GM12875 (cell line): ENCODE measurements around the gene NRXN2.

Experiments
- H3K4me3 ChIP-seq: one replicate; pipeline ENCODE4 v1.5.1; 2011; ENCODE audit warnings: low read depth, low read length, control low read depth
- CTCF ChIP-seq: IDR thresholded peaks from 2 replicates; pipeline ENCODE4 v1.5.1; 2011; ENCODE audit warnings: low read depth, mild to moderate bottlenecking, control low read depth, inconsistent platforms, low read length, moderate library complexity, borderline replicate concordance; ENCODE audit not compliant: insufficient read depth

The NRXN2 gene

GRCh38 chr11:64719406-64719805 lies 3.6 kb downstream of the NRXN2 start:
- TF ChIP-seq CTCF = no peak
- no peak overlapping the region for H3K4me3 ChIP-seq

DNA sequence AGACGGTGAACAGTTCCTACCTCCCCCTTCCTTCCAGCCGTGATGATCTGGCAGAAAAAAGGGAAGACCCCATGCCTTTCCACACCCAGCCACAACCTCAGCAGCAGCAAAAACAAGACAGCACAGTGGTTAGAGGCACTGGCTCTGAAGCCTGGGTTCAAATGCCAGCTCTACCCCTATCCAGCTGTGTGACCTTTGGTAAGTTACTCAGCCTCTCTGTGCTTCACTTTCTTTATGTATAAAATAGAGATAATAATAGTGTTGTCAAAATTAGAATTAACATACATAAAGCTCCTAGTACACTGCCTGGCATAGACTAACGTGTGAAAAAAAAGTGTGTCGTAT lies 4.2 kb downstream of the NRXN2 start:
- no peak overlapping the region for H3K4me3 ChIP-seq
- TF ChIP-seq CTCF = no peak

- no peak overlapping the region for H3K4me3 ChIP-seq
- TF ChIP-seq CTCF = no peak
Measured at GRCh38 chr11:64718084-64718779, 4.8 kb downstream of the NRXN2 start.

- no peak overlapping the region for H3K4me3 ChIP-seq
- no peak for TF ChIP-seq CTCF
Measured at GRCh38 chr11:64717268-64717578, 5.8 kb downstream of the NRXN2 start.

DNA sequence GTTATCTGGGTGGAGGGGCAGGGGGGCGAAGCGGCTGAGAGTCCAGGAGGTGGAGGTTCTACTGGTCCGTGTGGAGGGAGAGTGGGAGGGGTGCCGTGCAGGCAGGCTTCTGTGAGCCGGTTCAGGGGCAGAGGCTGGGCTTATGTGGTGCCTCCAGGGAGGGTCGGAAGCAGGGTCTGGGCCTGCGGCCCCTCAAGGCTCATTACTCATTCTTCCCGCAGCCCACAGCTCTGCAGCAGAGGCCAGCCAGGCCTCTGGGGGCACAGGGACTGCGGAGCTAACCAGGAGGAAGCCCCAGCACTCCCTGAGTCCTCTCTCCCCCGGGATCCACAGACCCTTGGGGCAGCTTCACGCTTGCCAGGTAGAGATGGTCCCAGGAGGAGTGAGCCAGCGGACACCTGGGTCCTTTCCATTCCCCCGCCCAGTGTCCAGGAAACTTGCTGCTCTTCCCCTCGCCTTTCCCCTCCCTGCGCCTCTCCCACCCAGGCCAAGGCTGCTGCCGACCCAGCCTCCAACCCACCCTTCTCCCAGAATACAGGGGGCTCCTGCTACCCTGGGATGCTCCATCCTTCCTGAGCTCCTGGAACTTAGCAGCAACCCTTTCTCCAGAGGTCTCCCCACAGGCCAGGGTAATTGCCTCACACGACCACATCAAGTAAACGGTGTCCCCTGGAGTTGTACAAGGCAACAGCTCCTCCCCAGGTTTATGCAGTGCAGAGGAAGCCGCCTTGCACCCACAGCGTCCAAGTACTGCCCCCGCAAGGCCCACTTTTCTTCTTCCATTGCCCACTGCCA lies 6.3 kb downstream of the NRXN2 start:
- H3K4me3 ChIP-seq = no peak overlapping the region
- TF ChIP-seq CTCF = no peak

GRCh38 chr11:64715756-64716472 lies 7.1 kb downstream of the NRXN2 start:
- no peak for TF ChIP-seq CTCF
- no peak overlapping the region for H3K4me3 ChIP-seq
